H1 (cell line): ENCODE data around the gene KCNK3. TPM values are rescaled to one million over a fixed set of nuclear protein-coding genes. Genes with fewer than 3 reads are reported as not detected.

ENCODE experiments used
- CTCF ChIA-PET: fragments of 300-600 bp; sonication (Branson Sonifier 250); formaldehyde crosslinking; loops from one replicate; lab custom pipeline; 2021; ENCODE audit not compliant: partially characterized antibody; lab: Charles Lee
- POLR2A ChIA-PET: fragments of 300-600 bp; sonication (Branson Sonifier 250); formaldehyde crosslinking; loops from one replicate; lab custom pipeline; 2021; ENCODE audit warnings: inconsistent platforms; ENCODE audit not compliant: partially characterized antibody; lab: Charles Lee
- DNase-seq, 2 experiments: peaks; one replicate each; pipeline versions ENCODE4 v3.0.0 to v3.0.0-alpha.2; 2010 to 2022; ENCODE audit warnings: low spot score in 2 of 2, low read depth in 1 of 2, mixed read lengths in 1 of 2
- FAIRE-seq: peaks from 2 replicates; lab custom pipeline; 2011; peaks lifted over from hg19 to GRCh38; lab: Jason Lieb, UNC
- H2AFZ ChIP-seq: 2 replicates; pipeline ENCODE4 v1.8.1; 2012; ENCODE audit warnings: low read length, inconsistent platforms
- H2AK5ac ChIP-seq: 2 replicates; pipeline ENCODE4 v1.6.1; 2013; ENCODE audit warnings: low read depth, low read length
- H2BK120ac ChIP-seq: replicated peaks from 2 replicates; pipeline ENCODE3; 2013; ENCODE audit warnings: low read depth, low read length, inconsistent platforms
- H2BK12ac ChIP-seq: 2 replicates; pipeline ENCODE4 v1.6.1; 2013; ENCODE audit warnings: low read depth, low read length
- H2BK15ac ChIP-seq: 2 replicates; pipeline ENCODE4 v1.6.1; 2013; ENCODE audit warnings: low read length
- H2BK20ac ChIP-seq: 2 replicates; pipeline ENCODE4 v1.6.1; 2013; ENCODE audit warnings: low read length
- H2BK5ac ChIP-seq: 2 replicates; pipeline ENCODE4 v1.6.1; 2013; ENCODE audit warnings: low read depth, low read length
- H3K14ac ChIP-seq: 2 replicates; pipeline ENCODE4 v1.6.1; 2013; ENCODE audit warnings: inconsistent platforms; ENCODE audit not compliant: insufficient read length
- H3K18ac ChIP-seq: 2 replicates; pipeline ENCODE4 v1.6.1; 2013; ENCODE audit warnings: low read length; ENCODE audit errors: extremely low read depth
- H3K23ac ChIP-seq: 2 replicates; pipeline ENCODE4 v1.6.1; 2013; ENCODE audit warnings: inconsistent platforms; ENCODE audit not compliant: insufficient read length
- H3K23me2 ChIP-seq: 2 replicates; pipeline ENCODE4 v1.6.1; 2013; ENCODE audit warnings: low read depth, low read length
- H3K27ac ChIP-seq: 2 replicates; pipeline ENCODE4 v1.6.1; 2011; ENCODE audit warnings: low read depth, low read length, inconsistent platforms
- H3K27me3 ChIP-seq, 4 experiments: replicated peaks in 1 of 4; 1 replicate in 1 of 4; 2 replicates in 3 of 4; pipeline versions ENCODE4 v1.6.1 to v1.8.1; 2011 to 2013; ENCODE audit warnings: low read length in 3 of 4, mild to moderate bottlenecking in 3 of 4, inconsistent platforms in 2 of 4, mixed read lengths in 2 of 4, moderate library complexity in 1 of 4; ENCODE audit not compliant: control insufficient read depth in 3 of 4, insufficient read depth in 3 of 4; ENCODE audit errors: extremely low read depth in 1 of 4
- H3K36me3 ChIP-seq, 4 experiments: 2 replicates each; pipeline versions ENCODE4 v1.6.1 to v1.8.1; 2011 to 2013; ENCODE audit warnings: mild to moderate bottlenecking in 4 of 4, low read length in 3 of 4, moderate library complexity in 2 of 4, control low read depth in 1 of 4, inconsistent platforms in 1 of 4; ENCODE audit not compliant: insufficient read depth in 4 of 4, control insufficient read depth in 2 of 4
- H3K4ac ChIP-seq: replicated peaks from 2 replicates; pipeline ENCODE3; 2013; ENCODE audit warnings: low read length, low read depth, mixed read lengths, inconsistent platforms; ENCODE audit not compliant: insufficient read length
- H3K4me1 ChIP-seq, 4 experiments: replicated peaks in 1 of 4; 1 replicate in 1 of 4; 2 replicates in 3 of 4; pipeline versions ENCODE4 v1.6.1 to v1.8.1; 2011 to 2013; ENCODE audit warnings: low read length in 3 of 4, inconsistent platforms in 2 of 4, mixed read lengths in 1 of 4; ENCODE audit not compliant: insufficient read depth in 4 of 4, control insufficient read depth in 3 of 4
- H3K4me2 ChIP-seq, 2 experiments: 2 replicates each; pipeline versions ENCODE4 v1.6.1 to v1.8.1; 2011 to 2013; ENCODE audit warnings: low read depth in 2 of 2, low read length in 2 of 2, control low read depth in 1 of 2, inconsistent platforms in 1 of 2, mild to moderate bottlenecking in 1 of 2; ENCODE audit not compliant: insufficient read depth in 1 of 2
- H3K4me3 ChIP-seq, 4 experiments: fragments of 200-600, 300-600 bp in 1 of 4; sonication (generic), shearing (Covaris generic), sonication (Bioruptor Twin) in 1 of 4; 2 replicates each; pipeline versions ENCODE4 v1.5.1 to v1.8.1; 2011 to 2016; ENCODE audit warnings: low read length in 4 of 4, low read depth in 3 of 4, control low read depth in 2 of 4, inconsistent platforms in 2 of 4, mild to moderate bottlenecking in 2 of 4, mixed read lengths in 1 of 4, moderate library complexity in 1 of 4; ENCODE audit not compliant: insufficient read depth in 2 of 4; ENCODE audit errors: extremely low read depth in 1 of 4
- H3K56ac ChIP-seq: replicated peaks from 2 replicates; pipeline ENCODE3; 2013; ENCODE audit warnings: low read depth, mild to moderate bottlenecking, mixed read lengths, low read length, inconsistent platforms; ENCODE audit not compliant: insufficient read length
- H3K79me1 ChIP-seq: 2 replicates; pipeline ENCODE4 v1.6.1; 2013; ENCODE audit warnings: low read depth, low read length, control low read depth
- H3K79me2 ChIP-seq, 2 experiments: 2 replicates each; pipeline versions ENCODE4 v1.6.1 to v1.8.1; 2012 to 2013; ENCODE audit warnings: low read length in 2 of 2, mild to moderate bottlenecking in 2 of 2, inconsistent platforms in 1 of 2; ENCODE audit not compliant: insufficient read depth in 2 of 2, control insufficient read depth in 1 of 2
- H3K9ac ChIP-seq, 4 experiments: replicated peaks in 1 of 4; 1 replicate in 1 of 4; 2 replicates in 3 of 4; pipeline versions ENCODE4 v1.6.1 to v1.8.1; 2011 to 2013; ENCODE audit warnings: low read depth in 3 of 4, low read length in 3 of 4, control low read depth in 2 of 4, mild to moderate bottlenecking in 2 of 4, moderate library complexity in 2 of 4, inconsistent platforms in 1 of 4; ENCODE audit errors: extremely low read depth in 1 of 4
- H3K9me3 ChIP-seq, 2 experiments: 2 replicates each; pipeline versions ENCODE4 v1.6.1 to v1.8.1; 2012 to 2013; ENCODE audit warnings: mild to moderate bottlenecking in 2 of 2, moderate library complexity in 2 of 2, control low read depth in 1 of 2, inconsistent platforms in 1 of 2, low read depth in 1 of 2, low read length in 1 of 2, mixed read lengths in 1 of 2; ENCODE audit not compliant: insufficient read depth in 2 of 2
- H4K20me1 ChIP-seq, 2 experiments: replicated peaks in 1 of 2; 2 replicates each; pipeline versions ENCODE3 to v1.8.1; 2011 to 2013; ENCODE audit warnings: inconsistent platforms in 2 of 2, low read length in 2 of 2, mild to moderate bottlenecking in 1 of 2; ENCODE audit not compliant: insufficient read depth in 2 of 2, control insufficient read depth in 1 of 2
- H4K5ac ChIP-seq: 2 replicates; pipeline ENCODE4 v1.6.1; 2013; ENCODE audit warnings: low read length, low read depth, mixed read lengths, inconsistent platforms; ENCODE audit not compliant: insufficient read length
- H4K8ac ChIP-seq: 2 replicates; pipeline ENCODE4 v1.8.0; 2013; ENCODE audit warnings: mild to moderate bottlenecking, moderate library complexity, low read length, inconsistent platforms; ENCODE audit not compliant: insufficient read depth; ENCODE audit errors: extremely low read depth
- H4K91ac ChIP-seq: replicated peaks from 2 replicates; pipeline ENCODE3; 2013; ENCODE audit warnings: low read length, mixed read lengths, inconsistent platforms; ENCODE audit not compliant: insufficient read length
- BACH1 ChIP-seq: IDR thresholded peaks from 2 replicates; pipeline ENCODE4 v1.6.1; 2012; ENCODE audit warnings: low read length, improper control_type of control experiment
- CHD1 ChIP-seq: IDR thresholded peaks from 2 replicates; pipeline ENCODE4 v1.6.1; 2012; ENCODE audit warnings: low read depth, low read length, improper control_type of control experiment
- KDM4A ChIP-seq: IDR thresholded peaks from one replicate; pipeline ENCODE4 v1.7.1; 2012; ENCODE audit warnings: low read depth, mild to moderate bottlenecking, moderate library complexity, low read length, inconsistent platforms; ENCODE audit not compliant: severe bottlenecking
- SIRT6 ChIP-seq: IDR thresholded peaks from one replicate; pipeline ENCODE4 v1.7.1; 2012; ENCODE audit warnings: low read length, inconsistent platforms
- WGBS, 2 experiments: shearing (Covaris generic) in 1 of 2; methylation state at CpG; one replicate each; pipeline versions ENCODE4 v1.1.6 to v1.1.7; 2013 to 2015; ENCODE audit warnings: low lambda C conversion rate in 2 of 2, mixed read lengths in 2 of 2, inconsistent platforms in 1 of 2, low coverage in 1 of 2, missing lambda C conversion rate in 1 of 2; ENCODE audit not compliant: insufficient replicate concordance in 2 of 2, insufficient coverage in 1 of 2, insufficient read length in 1 of 2; ENCODE audit errors: extremely low coverage in 1 of 2, missing lambda C conversion rate in 1 of 2; 5-methylcytosine and 5-hydroxymethylcytosine counted together
- polyA plus RNA-seq, 7 experiments: library from polyadenylated mRNA; depleted of rRNA in 3 of 7; stranded (reverse) in 5 of 7; unstranded in 2 of 7; fragments of >200 nt in 5 of 7; fragments of 200-250 nt in 2 of 7; gene quantifications; 1 replicate in 5 of 7; 2 replicates in 1 of 7; 4 replicates in 1 of 7; pipeline versions ENCODE4 v1.2.1 to v1.2.3, GENCODE V29; 2011 to 2013; ENCODE audit warnings: missing spikeins in 2 of 7, mixed read lengths in 2 of 7
- total RNA-seq: library from RNA; stranded (reverse); fragmentation: NEBNext Ultra II Directional; extraction: Animal tissue kit (Norgen Biotek cat#: 25700); gene quantifications from 2 replicates; pipeline ENCODE4 v1.2.1, GENCODE V29; 2021
- TF ChIP-seq, protein P1 (sequence below): IDR thresholded peaks from 2 replicates; pipeline ENCODE4 v1.6.1; 2012; ENCODE audit warnings: inconsistent platforms

Gene KCNK3
- total and polyA plus RNA-seq, 2 of the 8 experiments (the other 6 are each of a cell fraction or from before 2014, with no cell fraction given): 0.29 to 0.30 TPM

DNA sequence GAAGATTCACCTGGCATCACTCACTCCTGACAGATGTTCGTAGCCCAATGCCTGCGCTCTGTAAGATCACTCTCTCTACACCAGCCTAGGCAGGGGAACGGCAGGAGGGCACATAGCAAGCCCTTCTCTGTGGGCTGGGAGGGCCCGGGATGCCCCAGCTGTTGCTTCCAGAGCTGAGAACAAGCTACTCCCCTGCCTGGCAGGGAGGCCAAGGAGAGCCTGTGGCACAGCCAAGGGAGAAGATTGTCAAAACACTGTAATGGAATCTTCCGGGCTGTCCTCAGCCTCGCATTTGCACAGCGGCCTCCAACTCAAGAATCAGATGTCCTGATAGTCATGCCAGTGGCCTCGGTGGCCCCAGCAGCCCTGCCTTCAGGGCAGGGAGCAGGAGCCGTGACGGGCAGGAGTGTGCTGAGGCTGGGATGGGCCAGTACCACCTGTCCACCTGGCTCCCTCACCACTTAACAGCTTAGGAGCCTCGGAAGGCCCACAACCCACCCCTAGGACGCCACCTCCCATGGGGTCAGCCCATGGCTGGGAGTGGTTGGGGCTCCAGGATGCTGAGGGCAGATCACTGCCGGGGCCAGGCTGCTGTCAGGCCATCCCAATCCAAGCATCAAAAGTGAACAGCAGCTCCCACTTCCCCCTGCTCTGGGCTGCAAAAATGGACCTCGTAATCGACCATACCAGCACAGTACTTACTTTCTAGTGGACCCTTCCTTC lies 49.7 kb downstream of the KCNK3 start:
- DNase-seq: no peak

More for the DNA sequence above, 49.7 kb downstream of the KCNK3 start:
- H2BK15ac ChIP-seq: no peak overlapping the region
- no peak overlapping the region for H4K8ac ChIP-seq
- H2BK5ac ChIP-seq: no peak overlapping the region
- H3K4me3 ChIP-seq: no peak overlapping the region
- no peaks in the 10 kb centered on the region for H3K9me3 ChIP-seq
- H3K79me1 ChIP-seq: no peaks in the 10 kb centered on the region
- H3K56ac ChIP-seq: no peak overlapping the region
- no peak overlapping the region for H2AK5ac ChIP-seq
- H3K79me2 ChIP-seq: no peaks in the 10 kb centered on the region
- no peak for FAIRE-seq
- H2BK120ac ChIP-seq: no peak overlapping the region
- CTCF ChIA-PET: interaction anchor here (1.0 to 14.9 kb wide), 8 partner anchors 9 to 187 kb away, joined by 4 to 367 read pairs (median 17); no protein-coding TSS in a partner anchor
- 89% methylated on average over 15 of the region's 15 CpGs; no CpG with 5 or more reads in 1 of the 2 experiments for WGBS, 2 experiments
- no peak overlapping the region for H4K91ac ChIP-seq
- H3K27ac ChIP-seq: no peak overlapping the region
- no peak overlapping the region for H3K4ac ChIP-seq
- TF ChIP-seq BACH1: no peak
- TF ChIP-seq, protein P1, sequence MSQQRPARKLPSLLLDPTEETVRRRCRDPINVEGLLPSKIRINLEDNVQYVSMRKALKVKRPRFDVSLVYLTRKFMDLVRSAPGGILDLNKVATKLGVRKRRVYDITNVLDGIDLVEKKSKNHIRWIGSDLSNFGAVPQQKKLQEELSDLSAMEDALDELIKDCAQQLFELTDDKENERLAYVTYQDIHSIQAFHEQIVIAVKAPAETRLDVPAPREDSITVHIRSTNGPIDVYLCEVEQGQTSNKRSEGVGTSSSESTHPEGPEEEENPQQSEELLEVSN: no peak
- no peak for TF ChIP-seq KDM4A
- no peak for TF ChIP-seq CHD1
- no peak for TF ChIP-seq SIRT6
- H3K4me2 ChIP-seq: no peak overlapping the region
- H2BK20ac ChIP-seq: no peak overlapping the region
- no peaks in the 10 kb centered on the region for H3K36me3 ChIP-seq
- no peak overlapping the region for H2AFZ ChIP-seq
- no peaks in the 10 kb centered on the region for H3K27me3 ChIP-seq
- H3K23me2 ChIP-seq: no peaks in the 10 kb centered on the region
- no peak overlapping the region for H3K14ac ChIP-seq
- H3K23ac ChIP-seq: no peak overlapping the region
- no peak overlapping the region for H3K9ac ChIP-seq
- POLR2A ChIA-PET: interaction anchor here (1.4 kb wide), 1 partner anchor 220 kb away, joined by 3 read pairs; no protein-coding TSS in a partner anchor
- no peaks in the 10 kb centered on the region for H4K20me1 ChIP-seq
- no peak overlapping the region for H4K5ac ChIP-seq
- no peak overlapping the region for H2BK12ac ChIP-seq
- H3K4me1 ChIP-seq: no peaks in the 10 kb centered on the region
- no peak overlapping the region for H3K18ac ChIP-seq
